Right lobe of liver (tissue), 6 donors: Measurements from ENCODE around the gene ADM. TPM values are rescaled to one million over a fixed set of nuclear protein-coding genes. Genes with fewer than 3 reads are reported as not detected.

Source experiments
- ATAC-seq, 4 donors: fragments of 200-7000 bp; cut with Tn5 transposase; one replicate each; pipeline ENCODE4 v1.9.1; 2020; ENCODE audit warnings: mild to moderate bottlenecking in 4 of 4, moderate library complexity in 4 of 4
- DNase-seq, 3 donors: peaks; one replicate each; pipeline ENCODE4 v3.0.0-alpha.2; 2020
- H3K27ac ChIP-seq, 3 donors: fragments of 200-600 bp; one replicate each; pipeline ENCODE4 v1.8.0; 2022
- H3K27me3 ChIP-seq, 2 donors: fragments of 200-600 bp; one replicate each; pipeline ENCODE4 v1.8.0; 2022
- H3K36me3 ChIP-seq, 4 donors: fragments of 200-600 bp; sonication (generic) in 1 of 4; one replicate each; pipeline versions ENCODE4 v1.5.1 to v1.8.0; 2017 to 2022; ENCODE audit warnings: control low read depth in 1 of 4
- H3K4me1 ChIP-seq, 4 donors: fragments of 200-600 bp; sonication (generic) in 1 of 4; one replicate each; pipeline versions ENCODE4 v1.5.1 to v1.8.0; 2017 to 2022; ENCODE audit warnings: control low read depth in 1 of 4
- H3K4me3 ChIP-seq, 3 donors: fragments of 200-600 bp; one replicate each; pipeline ENCODE4 v1.8.0; 2022
- H3K9me3 ChIP-seq, 4 donors: fragments of 200-600 bp; sonication (generic) in 1 of 4; one replicate each; pipeline versions ENCODE4 v1.5.1 to v1.8.0; 2017 to 2022; ENCODE audit warnings: control low read depth in 1 of 4
- CTCF ChIP-seq, 4 donors: fragments of 200-600 bp in 3 of 4; fragments of 450-650 bp in 1 of 4; IDR thresholded peaks; one replicate each; pipeline versions ENCODE4 v1.5.1 to v1.8.0; 2016 to 2022; ENCODE audit warnings: antibody characterized with exemption in 4 of 4, mild to moderate bottlenecking in 2 of 4
- POLR2A ChIP-seq: fragments of 450-650 bp; IDR thresholded peaks from one replicate; pipeline ENCODE4 v1.6.1; 2017; ENCODE audit warnings: antibody characterized with exemption, mild to moderate bottlenecking
- WGBS: methylation state at CpG from one replicate; pipeline ENCODE4 v1.1.6; 2018; ENCODE audit warnings: low coverage, low lambda C conversion rate; ENCODE audit not compliant: insufficient coverage; ENCODE audit errors: missing lambda C conversion rate; 5-methylcytosine and 5-hydroxymethylcytosine counted together
- intact Hi-C, 2 donors: fragments of 100-400 bp; cut with DNase I; formaldehyde crosslinking; loops; one replicate each; pipeline versions ENCODE4 v1.11.2 to v1.14.1; 2022
- total RNA-seq, 6 experiments: library from RNA; depleted of rRNA in 2 of 6; stranded (reverse); fragments of >200 nt in 2 of 6; fragmentation: NEBNext Ultra II Directional in 3 of 6; extraction: Animal tissue kit (Norgen Biotek cat#: 25700) in 3 of 6; gene quantifications; one replicate each; pipeline versions ENCODE4 v1.1.0 to v1.2.4, GENCODE V29; 2016 to 2023
- donor health status: DM: no; HTN: yes; CAD: no.
- donor health status: DM: no; HTN: no; CAD: no.
- donor health status: DM: no; HTN: no; CAD: no.
- donor health status: DM: no; HTN: yes; CAD: no.
- donor health status: DM: no; HTN: yes; CAD: no.

Gene ADM
- total RNA-seq, 6 experiments from 2014 or later, result 7.9 to 82.6 (median 21.6) TPM

GRCh38 chr11:10323793-10324170 is 18.9 kb downstream of the ADM start:
- Histone ChIP-seq H3K4me1 (peaks cover 0 to 57% (median 25%) of the 10 kb centered on the region in 4 donors), H3K9me3 (no peaks in the 10 kb centered on the region), H3K27me3 (no peaks in the 10 kb centered on the region), H3K36me3 (no peaks in the 10 kb centered on the region), H3K27ac (peak overlapping the region in 2 of 3 donors; percentile 1 to 93), H3K4me3 (no peak overlapping the region)
- intact Hi-C loops, result no loop called here
- WGBS, result 58% methylated on average over 1 of the region's 1 CpG
- TF ChIP-seq CTCF (IDR thresholded peaks at IDR 0.05), result no peak
- no peak for TF ChIP-seq POLR2A
- ATAC-seq (no peak), DNase-seq (no peak)

- Histone ChIP-seq H3K27me3 (no peaks in the 10 kb centered on the region), H3K9me3 (no peaks in the 10 kb centered on the region), H3K4me1 (peaks cover 0 to 61% (median 25%) of the 10 kb centered on the region in 4 donors), H3K36me3 (no peaks in the 10 kb centered on the region), H3K27ac (peak overlapping the region; percentile 18 to 78 (median 41)), H3K4me3 (no peak overlapping the region)
- TF ChIP-seq POLR2A (no peak), CTCF (IDR thresholded peaks at IDR 0.05) (no peak)
- intact Hi-C loops, result no loop called here
- DNase-seq (no peak), ATAC-seq (no peak)
- 49% methylated on average over 3 of the region's 3 CpGs for WGBS
These were observed 19.6 kb downstream of the ADM start for GRCh38 chr11:10324474-10324873.

- 37% methylated on average over 6 of the region's 6 CpGs for WGBS
- peaks cover 0 to 61% (median 25%) of the 10 kb centered on the region in 4 donors for H3K4me1 ChIP-seq
- no peaks in the 10 kb centered on the region for H3K9me3 ChIP-seq
- intact Hi-C loops, result loop anchor here in 1 of 2 donors (5.0 kb wide), 1 partner anchor 42 kb away; no protein-coding TSS in a partner anchor
- peak overlapping the region; percentile 65 to 81 (median 78) for H3K27ac ChIP-seq
- H3K27me3 ChIP-seq, result no peaks in the 10 kb centered on the region
- DNase-seq (no peak), ATAC-seq (no peak)
- no peak for TF ChIP-seq POLR2A
- no peak for TF ChIP-seq CTCF (IDR thresholded peaks at IDR 0.05)
- no peak overlapping the region for H3K4me3 ChIP-seq
- no peaks in the 10 kb centered on the region for H3K36me3 ChIP-seq
These were observed 20.6 kb downstream of the ADM start for GRCh38 chr11:10325277-10326011.

- Histone ChIP-seq H3K27ac (peak overlapping the region; percentile 65 to 81 (median 78)), H3K4me1 (peaks cover 0 to 61% (median 25%) of the 10 kb centered on the region in 4 donors), H3K27me3 (no peaks in the 10 kb centered on the region), H3K36me3 (no peaks in the 10 kb centered on the region), H3K9me3 (no peaks in the 10 kb centered on the region), H3K4me3 (no peak overlapping the region)
- ATAC-seq, result peak; percentile 78 to 89 (median 85)
- DNase-seq, result peak; percentile 84 to 95 (median 92)
- no peak for TF ChIP-seq POLR2A
- WGBS, result 50% methylated on average over 2 of the region's 2 CpGs
- intact Hi-C loops, result loop anchor here in 1 of 2 donors (5.0 kb wide), 1 partner anchor 41 kb away; no protein-coding TSS in a partner anchor
These were observed 21.4 kb downstream of the ADM start for GRCh38 chr11:10326012-10326964.
